Liver (tissue), 9 donors: ENCODE results near the gene RTN4RL1. TPM values are rescaled to one million over a fixed set of nuclear protein-coding genes. Genes with fewer than 3 reads are reported as not detected.

Source experiments
- DNase-seq: peaks from one replicate; pipeline ENCODE4 v3.0.0-alpha.2; 2017; ENCODE audit warnings: low spot score
- H3K27ac ChIP-seq, 2 donors: one replicate each; pipeline ENCODE4 v1.7.0; 2013; ENCODE audit warnings: inconsistent platforms in 2 of 2, low read length in 2 of 2, control low read depth in 1 of 2, low read depth in 1 of 2, mild to moderate bottlenecking in 1 of 2
- H3K27me3 ChIP-seq, 4 donors: one replicate each; pipeline versions ENCODE4 v1.6.1 to v1.7.0; 2013; ENCODE audit warnings: low read length in 3 of 4, inconsistent platforms in 1 of 4, mild to moderate bottlenecking in 1 of 4, moderate library complexity in 1 of 4; ENCODE audit not compliant: control insufficient read depth in 4 of 4, insufficient read depth in 4 of 4
- H3K36me3 ChIP-seq, 4 donors: one replicate each; pipeline versions ENCODE4 v1.6.1 to v1.7.0; 2013; ENCODE audit warnings: low read length in 3 of 4, mild to moderate bottlenecking in 3 of 4, low read depth in 1 of 4, moderate library complexity in 1 of 4; ENCODE audit not compliant: control insufficient read depth in 4 of 4, insufficient read depth in 3 of 4
- H3K4me1 ChIP-seq, 4 donors: one replicate each; pipeline versions ENCODE4 v1.6.1 to v1.7.0; 2013; ENCODE audit warnings: low read length in 3 of 4, mild to moderate bottlenecking in 3 of 4, moderate library complexity in 1 of 4; ENCODE audit not compliant: control insufficient read depth in 4 of 4, insufficient read depth in 4 of 4
- H3K4me3 ChIP-seq, 3 donors: one replicate each; pipeline versions ENCODE4 v1.6.1 to v1.7.0; 2013; ENCODE audit warnings: low read length in 3 of 3, control low read depth in 1 of 3, low read depth in 1 of 3, mild to moderate bottlenecking in 1 of 3
- H3K9ac ChIP-seq, 2 donors: one replicate each; pipeline ENCODE4 v1.7.0; 2013; ENCODE audit warnings: low read length in 2 of 2, mild to moderate bottlenecking in 2 of 2, moderate library complexity in 2 of 2, control low read depth in 1 of 2, low read depth in 1 of 2
- H3K9me3 ChIP-seq, 4 donors: one replicate each; pipeline versions ENCODE4 v1.6.1 to v1.7.0; 2013; ENCODE audit warnings: low read length in 3 of 4; ENCODE audit not compliant: control insufficient read depth in 4 of 4
- EGR1 ChIP-seq, 2 donors: IDR thresholded peaks; 2 replicates each; pipeline ENCODE4 v1.6.1; 2016 to 2018; ENCODE audit warnings: antibody characterized with exemption in 2 of 2, low read depth in 2 of 2
- FOXA2 ChIP-seq: IDR thresholded peaks from 2 replicates; pipeline ENCODE4 v1.6.1; 2016; ENCODE audit warnings: antibody characterized with exemption
- GABPA ChIP-seq, 2 donors: IDR thresholded peaks in 1 of 2; conservative IDR thresholded peaks in 1 of 2; 2 replicates each; pipeline ENCODE4 v1.6.1; 2016; ENCODE audit warnings: antibody characterized with exemption in 2 of 2, mild to moderate bottlenecking in 1 of 2, moderate library complexity in 1 of 2
- JUND ChIP-seq, 2 donors: IDR thresholded peaks; 2 replicates each; pipeline ENCODE4 v1.6.1; 2016; ENCODE audit warnings: antibody characterized with exemption in 2 of 2
- RAD21 ChIP-seq, 2 donors: IDR thresholded peaks; 2 replicates each; pipeline ENCODE4 v1.6.1; 2016; ENCODE audit warnings: antibody characterized with exemption in 2 of 2, mild to moderate bottlenecking in 2 of 2
- RXRA ChIP-seq, 2 donors: IDR thresholded peaks; 2 replicates each; pipeline ENCODE4 v1.6.1; 2017 to 2018; ENCODE audit warnings: antibody characterized with exemption in 2 of 2, mild to moderate bottlenecking in 1 of 2
- WGBS: extraction: QIAGEN DNeasy Blood & Tissue Kit; methylation state at CpG from one replicate; pipeline ENCODE4 v1.1.7; 2013; 5-methylcytosine and 5-hydroxymethylcytosine counted together
- polyA plus RNA-seq, 2 donors: library from polyadenylated mRNA; stranded (reverse) in 1 of 2; unstranded in 1 of 2; fragments of 200-250 nt in 1 of 2; fragments of >200 nt in 1 of 2; fragmentation: Nextera tagmentation in 1 of 2; extraction: Ambion mirVana in 1 of 2; gene quantifications; one replicate each; pipeline versions ENCODE4 v1.2.1 to v1.2.3, GENCODE V29; 2013 to 2015
- total RNA-seq, 2 donors: library from RNA; depleted of rRNA; stranded (reverse); fragments of >200 nt; gene quantifications; one replicate each; pipeline ENCODE4 v1.2.3, GENCODE V29; 2014
- TF ChIP-seq, protein P1 (sequence below): fragments of 150-350 bp; IDR thresholded peaks from 2 replicates; pipeline ENCODE4 v1.5.1; 2017; ENCODE audit warnings: improper control_type of control experiment, low read depth, low read length; ENCODE audit not compliant: missing input control
- TF ChIP-seq, protein P2 (sequence below): IDR thresholded peaks from 2 replicates; pipeline ENCODE4 v1.6.1; 2016; ENCODE audit warnings: antibody characterized with exemption
- TF ChIP-seq, protein P3 (sequence below): IDR thresholded peaks from 2 replicates; pipeline ENCODE4 v1.6.1; 2016; ENCODE audit warnings: antibody characterized with exemption
- TF ChIP-seq, protein P4 (sequence below): IDR thresholded peaks from 2 replicates; pipeline ENCODE4 v1.6.1; 2016; ENCODE audit warnings: antibody characterized with exemption, mild to moderate bottlenecking
- TF ChIP-seq, protein P5 (sequence below): IDR thresholded peaks from 2 replicates; pipeline ENCODE4 v1.6.1; 2016; ENCODE audit warnings: antibody characterized with exemption
- donor health status: healthy.
- donor health status: healthy.
- donor health status: healthy.
- donor health status: healthy.
- donor health status: healthy.

The RTN4RL1 gene
- total and polyA plus RNA-seq, 4 donors, result 0.04 to 5.4 (median 1.2) TPM

DNA sequence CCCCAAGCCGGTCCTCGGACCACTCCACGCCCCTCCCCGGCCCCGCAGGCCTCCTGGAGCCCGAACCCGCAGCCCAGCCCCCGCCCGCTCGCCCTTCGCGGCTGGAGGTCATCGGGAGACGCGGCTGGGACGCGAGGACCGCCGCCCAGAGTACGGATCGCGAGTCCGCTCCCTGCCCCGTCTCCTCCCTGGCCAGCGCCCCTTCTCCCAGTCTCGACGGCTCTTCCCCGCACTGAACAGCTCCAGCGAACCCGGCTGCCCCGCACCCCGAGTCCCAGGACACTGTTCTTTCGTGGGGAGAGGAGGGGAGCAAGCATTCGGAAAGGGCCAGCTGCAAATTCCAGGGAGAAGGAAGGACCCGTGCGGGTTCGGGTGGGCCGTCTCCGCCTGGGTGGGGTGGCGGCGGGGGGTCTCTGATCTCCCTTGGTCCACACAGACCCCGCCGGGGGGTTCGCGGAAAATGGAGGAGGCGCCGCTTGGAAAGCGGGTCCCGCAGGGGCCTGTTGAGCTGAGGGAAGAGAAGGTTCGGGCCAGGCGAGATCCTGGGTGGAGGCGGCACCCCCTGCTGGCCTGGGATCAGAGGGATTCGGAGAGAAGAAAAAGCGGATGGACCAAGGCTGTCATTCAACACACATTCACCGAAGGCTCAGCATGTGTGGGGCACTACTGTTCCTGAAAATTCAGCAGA lies 632 bp upstream of the RTN4RL1 start (continued):
- TF ChIP-seq, protein P1, sequence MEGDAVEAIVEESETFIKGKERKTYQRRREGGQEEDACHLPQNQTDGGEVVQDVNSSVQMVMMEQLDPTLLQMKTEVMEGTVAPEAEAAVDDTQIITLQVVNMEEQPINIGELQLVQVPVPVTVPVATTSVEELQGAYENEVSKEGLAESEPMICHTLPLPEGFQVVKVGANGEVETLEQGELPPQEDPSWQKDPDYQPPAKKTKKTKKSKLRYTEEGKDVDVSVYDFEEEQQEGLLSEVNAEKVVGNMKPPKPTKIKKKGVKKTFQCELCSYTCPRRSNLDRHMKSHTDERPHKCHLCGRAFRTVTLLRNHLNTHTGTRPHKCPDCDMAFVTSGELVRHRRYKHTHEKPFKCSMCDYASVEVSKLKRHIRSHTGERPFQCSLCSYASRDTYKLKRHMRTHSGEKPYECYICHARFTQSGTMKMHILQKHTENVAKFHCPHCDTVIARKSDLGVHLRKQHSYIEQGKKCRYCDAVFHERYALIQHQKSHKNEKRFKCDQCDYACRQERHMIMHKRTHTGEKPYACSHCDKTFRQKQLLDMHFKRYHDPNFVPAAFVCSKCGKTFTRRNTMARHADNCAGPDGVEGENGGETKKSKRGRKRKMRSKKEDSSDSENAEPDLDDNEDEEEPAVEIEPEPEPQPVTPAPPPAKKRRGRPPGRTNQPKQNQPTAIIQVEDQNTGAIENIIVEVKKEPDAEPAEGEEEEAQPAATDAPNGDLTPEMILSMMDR, result peak; percentile 75
- no peak for TF ChIP-seq FOXA2
- peak in 1 of 2 donors; percentile 27 for TF ChIP-seq RXRA (IDR thresholded peaks at IDR 0.05)
- no peak for TF ChIP-seq GABPA (IDR thresholded peaks at IDR 0.05 in 1 of 2, conservative IDR thresholded peaks at IDR 0.05 in 1 of 2)

DNA sequence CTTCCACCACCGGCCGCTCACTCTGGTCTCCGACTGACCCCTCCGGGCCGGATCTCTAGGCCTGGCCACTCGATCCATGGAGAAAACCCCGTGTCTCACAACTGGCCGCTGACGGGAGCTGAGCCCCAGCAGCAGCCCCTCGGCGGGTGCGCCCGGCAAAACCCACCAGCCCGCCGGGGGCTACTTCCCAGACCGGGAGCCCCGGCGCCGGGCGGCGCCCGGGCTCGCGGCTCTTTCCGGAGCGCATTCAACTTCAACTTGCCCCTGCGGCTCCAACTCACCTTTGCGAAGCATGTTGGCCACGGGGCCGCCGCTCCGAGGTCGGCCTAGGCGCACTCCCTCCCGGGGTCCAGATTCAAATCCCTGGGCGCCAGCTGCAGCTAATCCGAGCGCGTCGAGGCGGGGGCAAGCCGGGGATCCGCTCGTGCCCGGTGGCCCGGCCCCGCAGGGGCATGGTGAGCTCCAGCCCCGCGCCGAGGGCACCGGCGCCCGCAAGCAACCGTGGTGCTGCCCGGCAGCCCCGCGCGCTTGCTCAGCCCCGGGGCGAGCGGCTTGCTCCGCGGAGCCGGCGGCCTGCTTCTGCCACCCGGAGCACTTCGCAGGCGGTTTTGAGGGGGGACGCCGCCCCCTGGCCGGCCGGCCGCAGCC lies 438 bp downstream of the RTN4RL1 start:
- H3K27ac ChIP-seq, result peak overlapping the region in 1 of 2 donors; percentile 42
- no peak overlapping the region for H3K9ac ChIP-seq
- no peak for TF ChIP-seq JUND (IDR thresholded peaks at IDR 0.05)
- TF ChIP-seq, protein P2, sequence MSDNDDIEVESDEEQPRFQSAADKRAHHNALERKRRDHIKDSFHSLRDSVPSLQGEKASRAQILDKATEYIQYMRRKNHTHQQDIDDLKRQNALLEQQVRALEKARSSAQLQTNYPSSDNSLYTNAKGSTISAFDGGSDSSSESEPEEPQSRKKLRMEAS, result no peak
- TF ChIP-seq, protein P3, sequence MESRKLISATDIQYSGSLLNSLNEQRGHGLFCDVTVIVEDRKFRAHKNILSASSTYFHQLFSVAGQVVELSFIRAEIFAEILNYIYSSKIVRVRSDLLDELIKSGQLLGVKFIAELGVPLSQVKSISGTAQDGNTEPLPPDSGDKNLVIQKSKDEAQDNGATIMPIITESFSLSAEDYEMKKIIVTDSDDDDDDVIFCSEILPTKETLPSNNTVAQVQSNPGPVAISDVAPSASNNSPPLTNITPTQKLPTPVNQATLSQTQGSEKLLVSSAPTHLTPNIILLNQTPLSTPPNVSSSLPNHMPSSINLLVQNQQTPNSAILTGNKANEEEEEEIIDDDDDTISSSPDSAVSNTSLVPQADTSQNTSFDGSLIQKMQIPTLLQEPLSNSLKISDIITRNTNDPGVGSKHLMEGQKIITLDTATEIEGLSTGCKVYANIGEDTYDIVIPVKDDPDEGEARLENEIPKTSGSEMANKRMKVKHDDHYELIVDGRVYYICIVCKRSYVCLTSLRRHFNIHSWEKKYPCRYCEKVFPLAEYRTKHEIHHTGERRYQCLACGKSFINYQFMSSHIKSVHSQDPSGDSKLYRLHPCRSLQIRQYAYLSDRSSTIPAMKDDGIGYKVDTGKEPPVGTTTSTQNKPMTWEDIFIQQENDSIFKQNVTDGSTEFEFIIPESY, result no peak
- TF ChIP-seq, protein P4, sequence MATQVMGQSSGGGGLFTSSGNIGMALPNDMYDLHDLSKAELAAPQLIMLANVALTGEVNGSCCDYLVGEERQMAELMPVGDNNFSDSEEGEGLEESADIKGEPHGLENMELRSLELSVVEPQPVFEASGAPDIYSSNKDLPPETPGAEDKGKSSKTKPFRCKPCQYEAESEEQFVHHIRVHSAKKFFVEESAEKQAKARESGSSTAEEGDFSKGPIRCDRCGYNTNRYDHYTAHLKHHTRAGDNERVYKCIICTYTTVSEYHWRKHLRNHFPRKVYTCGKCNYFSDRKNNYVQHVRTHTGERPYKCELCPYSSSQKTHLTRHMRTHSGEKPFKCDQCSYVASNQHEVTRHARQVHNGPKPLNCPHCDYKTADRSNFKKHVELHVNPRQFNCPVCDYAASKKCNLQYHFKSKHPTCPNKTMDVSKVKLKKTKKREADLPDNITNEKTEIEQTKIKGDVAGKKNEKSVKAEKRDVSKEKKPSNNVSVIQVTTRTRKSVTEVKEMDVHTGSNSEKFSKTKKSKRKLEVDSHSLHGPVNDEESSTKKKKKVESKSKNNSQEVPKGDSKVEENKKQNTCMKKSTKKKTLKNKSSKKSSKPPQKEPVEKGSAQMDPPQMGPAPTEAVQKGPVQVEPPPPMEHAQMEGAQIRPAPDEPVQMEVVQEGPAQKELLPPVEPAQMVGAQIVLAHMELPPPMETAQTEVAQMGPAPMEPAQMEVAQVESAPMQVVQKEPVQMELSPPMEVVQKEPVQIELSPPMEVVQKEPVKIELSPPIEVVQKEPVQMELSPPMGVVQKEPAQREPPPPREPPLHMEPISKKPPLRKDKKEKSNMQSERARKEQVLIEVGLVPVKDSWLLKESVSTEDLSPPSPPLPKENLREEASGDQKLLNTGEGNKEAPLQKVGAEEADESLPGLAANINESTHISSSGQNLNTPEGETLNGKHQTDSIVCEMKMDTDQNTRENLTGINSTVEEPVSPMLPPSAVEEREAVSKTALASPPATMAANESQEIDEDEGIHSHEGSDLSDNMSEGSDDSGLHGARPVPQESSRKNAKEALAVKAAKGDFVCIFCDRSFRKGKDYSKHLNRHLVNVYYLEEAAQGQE, result no peak
- TF ChIP-seq, protein P5, sequence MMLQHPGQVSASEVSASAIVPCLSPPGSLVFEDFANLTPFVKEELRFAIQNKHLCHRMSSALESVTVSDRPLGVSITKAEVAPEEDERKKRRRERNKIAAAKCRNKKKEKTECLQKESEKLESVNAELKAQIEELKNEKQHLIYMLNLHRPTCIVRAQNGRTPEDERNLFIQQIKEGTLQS, result no peak
- no peak for TF ChIP-seq RAD21 (IDR thresholded peaks at IDR 0.05)
- no peak for TF ChIP-seq EGR1 (IDR thresholded peaks at IDR 0.05; ENCODE audit: low read depth in 2 of 2)
- no peaks in the 10 kb centered on the region for H3K9me3 ChIP-seq
- no peak for DNase-seq
- H3K36me3 ChIP-seq, result no peaks in the 10 kb centered on the region
- H3K27me3 ChIP-seq, result no peaks in the 10 kb centered on the region
- WGBS, result under 1% methylated on average over 73 of the region's 73 CpGs
- peak overlapping the region; percentile 44 to 77 (median 73) for H3K4me3 ChIP-seq
- peaks cover 4 to 39% (median 23%) of the 10 kb centered on the region in 4 donors for H3K4me1 ChIP-seq
